DOHH2 (cell line): ENCODE results near the gene GPR78.

Experiments
- H3F3A ChIP-seq: fragments of 200-600 bp; sonication (generic), shearing (Covaris generic); 2 replicates; pipeline ENCODE4 v1.6.0; 2016; ENCODE audit warnings: antibody characterized with exemption, mild to moderate bottlenecking; ENCODE audit not compliant: control insufficient read depth, insufficient read depth
- H3K27ac ChIP-seq: fragments of 200-600 bp; sonication (generic); 2 replicates; pipeline ENCODE4 v1.5.1; 2014; ENCODE audit warnings: low read depth, mild to moderate bottlenecking, low read length, moderate library complexity
- H3K27me3 ChIP-seq: fragments of 200-600 bp; sonication (generic); 2 replicates; pipeline ENCODE4 v1.6.1; 2014; ENCODE audit warnings: mild to moderate bottlenecking, low read length, mixed read lengths; ENCODE audit not compliant: control insufficient read depth
- H3K36me3 ChIP-seq: fragments of 200-600 bp; sonication (generic); 2 replicates; pipeline ENCODE4 v1.6.1; 2014; ENCODE audit warnings: mild to moderate bottlenecking, low read length, moderate library complexity, mixed read lengths; ENCODE audit not compliant: control insufficient read depth
- H3K4me1 ChIP-seq: fragments of 200-600 bp; sonication (generic); 2 replicates; pipeline ENCODE4 v1.6.1; 2014; ENCODE audit warnings: mild to moderate bottlenecking, low read length, mixed read lengths; ENCODE audit not compliant: control insufficient read depth
- H3K4me2 ChIP-seq: fragments of 200-600 bp; sonication (generic); 2 replicates; pipeline ENCODE4 v1.6.0; 2014; ENCODE audit warnings: mild to moderate bottlenecking, low read length, moderate library complexity
- H3K4me3 ChIP-seq: fragments of 200-600 bp; sonication (generic); 2 replicates; pipeline ENCODE4 v1.5.1; 2014; ENCODE audit warnings: mild to moderate bottlenecking, low read length, mixed read lengths
- H3K79me2 ChIP-seq: fragments of 200-600 bp; sonication (generic); 2 replicates; pipeline ENCODE4 v1.6.1; 2014; ENCODE audit warnings: mild to moderate bottlenecking, low read length, mixed read lengths; ENCODE audit not compliant: control insufficient read depth
- H3K9me2 ChIP-seq: fragments of 200-600 bp; sonication (generic); replicated peaks from 2 replicates; pipeline ENCODE4 v1.6.1; 2014; ENCODE audit warnings: mild to moderate bottlenecking, low read length, mixed read lengths; ENCODE audit not compliant: control insufficient read depth
- H3K9me3 ChIP-seq: fragments of 200-600 bp; sonication (generic); 2 replicates; pipeline ENCODE4 v1.6.1; 2014; ENCODE audit warnings: antibody characterized with exemption, low read length, mixed read lengths; ENCODE audit not compliant: control insufficient read depth, insufficient read depth
- H4K20me1 ChIP-seq: fragments of 200-600 bp; sonication (generic); 2 replicates; pipeline ENCODE4 v1.6.0; 2014; ENCODE audit warnings: low read depth, mild to moderate bottlenecking, antibody characterized with exemption, low read length, moderate library complexity; ENCODE audit not compliant: control insufficient read depth, insufficient read depth
- CTCF ChIP-seq: fragments of 200-600 bp; sonication (generic); IDR thresholded peaks from one replicate; pipeline ENCODE4 v1.5.1; 2014; ENCODE audit warnings: antibody characterized with exemption, mild to moderate bottlenecking, low read depth, low read length; ENCODE audit not compliant: poor library complexity, severe bottlenecking
- EZH2phosphoT487 ChIP-seq: fragments of 200-600 bp; sonication (generic); IDR thresholded peaks from 2 replicates; pipeline ENCODE4 v1.6.1; 2017; ENCODE audit warnings: borderline replicate concordance, mild to moderate bottlenecking, antibody characterized with exemption, low read length, moderate library complexity, mixed read lengths

The GPR78 gene

GRCh38 chr4:8593264-8594096 is 13.3 kb downstream of the GPR78 start:
- H3F3A ChIP-seq, result no peaks in the 10 kb centered on the region
- H3K9me3 ChIP-seq, result no peaks in the 10 kb centered on the region
- no peak overlapping the region for H3K4me3 ChIP-seq
- no peaks in the 10 kb centered on the region for H3K36me3 ChIP-seq
- H3K27ac ChIP-seq, result no peak overlapping the region
- H3K9me2 ChIP-seq, result no peaks in the 10 kb centered on the region
- H3K27me3 ChIP-seq, result peaks cover 2% of the 10 kb centered on the region; the same call in 1 of the 2 replicates
- no peaks in the 10 kb centered on the region for H3K79me2 ChIP-seq
- TF ChIP-seq EZH2phosphoT487, result no peak
- TF ChIP-seq CTCF, result no peak
- H4K20me1 ChIP-seq, result no peaks in the 10 kb centered on the region
- H3K4me2 ChIP-seq, result no peak overlapping the region
- no peaks in the 10 kb centered on the region for H3K4me1 ChIP-seq

- no peaks in the 10 kb centered on the region for H3K36me3 ChIP-seq
- H3K27ac ChIP-seq, result no peak overlapping the region
- no peak overlapping the region for H3K4me2 ChIP-seq
- H3K79me2 ChIP-seq, result no peaks in the 10 kb centered on the region
- TF ChIP-seq CTCF (peak; percentile 68), EZH2phosphoT487 (no peak)
- no peaks in the 10 kb centered on the region for H3F3A ChIP-seq
- no peak overlapping the region for H3K4me3 ChIP-seq
- no peaks in the 10 kb centered on the region for H3K4me1 ChIP-seq
- H3K9me2 ChIP-seq, result no peaks in the 10 kb centered on the region
- H4K20me1 ChIP-seq, result no peaks in the 10 kb centered on the region
- no peaks in the 10 kb centered on the region for H3K9me3 ChIP-seq
- H3K27me3 ChIP-seq, result peaks cover 2% of the 10 kb centered on the region; the same call in 1 of the 2 replicates
Measured at GRCh38 chr4:8594097-8595038, 14.2 kb downstream of the GPR78 start.

GRCh38 chr4:8595237-8596087 is 15.3 kb downstream of the GPR78 start:
- peaks cover 2% of the 10 kb centered on the region; the same call in 1 of the 2 replicates for H3K27me3 ChIP-seq
- H3K9me3 ChIP-seq, result no peaks in the 10 kb centered on the region
- H4K20me1 ChIP-seq, result no peaks in the 10 kb centered on the region
- no peaks in the 10 kb centered on the region for H3K9me2 ChIP-seq
- no peaks in the 10 kb centered on the region for H3F3A ChIP-seq
- TF ChIP-seq EZH2phosphoT487, result no peak
- TF ChIP-seq CTCF, result no peak
- H3K79me2 ChIP-seq, result no peaks in the 10 kb centered on the region
- H3K27ac ChIP-seq, result no peak overlapping the region
- H3K4me3 ChIP-seq, result no peak overlapping the region
- no peaks in the 10 kb centered on the region for H3K4me1 ChIP-seq
- no peak overlapping the region for H3K4me2 ChIP-seq
- no peaks in the 10 kb centered on the region for H3K36me3 ChIP-seq
